ENCODE measurements around the gene NLGN4X. TPM values are rescaled to one million over a fixed set of nuclear protein-coding genes. Genes with fewer than 3 reads are reported as not detected.

Gene NLGN4X
- total RNA-seq, 1 experiment from 2014 or later = 0.05 TPM

- TF ChIP-seq SP1 (IDR thresholded peaks at IDR 0.05; ENCODE audit: low read depth) = no peak
- TF ChIP-seq SRF (IDR thresholded peaks at IDR 0.05; ENCODE audit: low read depth) = no peak
- H3K79me2 ChIP-seq (ENCODE audit: insufficient read depth, low read length) = no peaks in the 10 kb centered on the region
- CTCF ChIA-PET = no interaction called here
- intact Hi-C loops (cut with micrococcal nuclease) = no loop called here
- H3K9ac ChIP-seq (ENCODE audit: low read length) = no peak overlapping the region
- no peaks in the 10 kb centered on the region for H3K9me3 ChIP-seq (ENCODE audit: control insufficient read depth in 1 of 2, insufficient read depth in 1 of 2, low read depth in 1 of 2, low read length in 2 of 2)
- H3K4me2 ChIP-seq (ENCODE audit: low read length) = no peak overlapping the region
- POLR2A ChIA-PET = no interaction called here
- H4K20me1 ChIP-seq (ENCODE audit: insufficient read depth) = no peaks in the 10 kb centered on the region
- DNase-seq (ENCODE audit: low read depth, low spot score) (no peak), ATAC-seq (no peak)
- no peak overlapping the region for H2AFZ ChIP-seq (ENCODE audit: low read depth, low read length, poor library complexity, severe bottlenecking)
- no peaks in the 10 kb centered on the region for H3K9me2 ChIP-seq (ENCODE audit: insufficient read depth)
- BruUV-seq (replicated peaks) = no TSS peak
- no peaks in the 10 kb centered on the region for H3K27me3 ChIP-seq (ENCODE audit: insufficient read depth, low read length)
- no peak overlapping the region for H3K27ac ChIP-seq (ENCODE audit: low read depth, low read length)
- H3K4me3 ChIP-seq (replicated peaks in 1 of 2; ENCODE audit: low read depth in 1 of 2, low read length in 2 of 2) = no peak overlapping the region
- RAD21 ChIA-PET (ENCODE audit: low non-redundant PET in 1 of 2, low total read pairs in 2 of 2, uncharacterized antibody in 2 of 2, unreplicated experiment in 2 of 2) = no interaction called here
- H3K36me3 ChIP-seq (ENCODE audit: control insufficient read depth in 1 of 2, insufficient read depth in 2 of 2, low read length in 2 of 2) = no peaks in the 10 kb centered on the region
- H3K4me1 ChIP-seq (ENCODE audit: control insufficient read depth in 1 of 2, insufficient read depth in 2 of 2, low read length in 2 of 2) = no peaks in the 10 kb centered on the region
Measured at GRCh38 chrX:6071731-6072130, 156.9 kb downstream of the NLGN4X start.

- Histone ChIP-seq H3K27ac (ENCODE audit: low read depth, low read length) (no peak overlapping the region), H2AFZ (ENCODE audit: low read depth, low read length, poor library complexity, severe bottlenecking) (no peak overlapping the region), H3K79me2 (ENCODE audit: insufficient read depth, low read length) (no peaks in the 10 kb centered on the region), H3K4me1 (ENCODE audit: control insufficient read depth in 1 of 2, insufficient read depth in 2 of 2, low read length in 2 of 2) (no peaks in the 10 kb centered on the region), H3K9me3 (ENCODE audit: control insufficient read depth in 1 of 2, insufficient read depth in 1 of 2, low read depth in 1 of 2, low read length in 2 of 2) (no peaks in the 10 kb centered on the region), H4K20me1 (ENCODE audit: insufficient read depth) (no peaks in the 10 kb centered on the region), H3K27me3 (ENCODE audit: insufficient read depth, low read length) (no peaks in the 10 kb centered on the region), H3K9me2 (ENCODE audit: insufficient read depth) (no peaks in the 10 kb centered on the region), H3K9ac (ENCODE audit: low read length) (no peak overlapping the region), H3K4me3 (replicated peaks in 1 of 2; ENCODE audit: low read depth in 1 of 2, low read length in 2 of 2) (no peak overlapping the region), H3K4me2 (ENCODE audit: low read length) (no peak overlapping the region), H3K36me3 (ENCODE audit: control insufficient read depth in 1 of 2, insufficient read depth in 2 of 2, low read length in 2 of 2) (no peaks in the 10 kb centered on the region)
- POLR2A ChIA-PET = no interaction called here
- no peak for DNase-seq (ENCODE audit: low read depth, low spot score)
- CTCF ChIA-PET = no interaction called here
- RAD21 ChIA-PET (ENCODE audit: low non-redundant PET in 1 of 2, low total read pairs in 2 of 2, uncharacterized antibody in 2 of 2, unreplicated experiment in 2 of 2) = no interaction called here
- ATAC-seq = no peak
- intact Hi-C loops (cut with micrococcal nuclease) = no loop called here
- TF ChIP-seq YY1 (IDR thresholded peaks at IDR 0.05; ENCODE audit: extremely low read depth, insufficient replicate concordance, low read depth, low read length) (no peak), POLR2AphosphoS5 (IDR thresholded peaks at IDR 0.05; ENCODE audit: low read depth, low read length) (no peak)
- no TSS peak for BruUV-seq (replicated peaks)
Measured at GRCh38 chrX:6067600-6067999, 161.1 kb downstream of the NLGN4X start.

- H3K4me3 ChIP-seq (replicated peaks in 1 of 2; ENCODE audit: low read depth in 1 of 2, low read length in 2 of 2) = no peak overlapping the region
- no TSS peak for BruUV-seq (replicated peaks)
- H3K27ac ChIP-seq (ENCODE audit: low read depth, low read length) = no peak overlapping the region
- H3K9ac ChIP-seq (ENCODE audit: low read length) = no peak overlapping the region
- ATAC-seq (no peak), DNase-seq (ENCODE audit: low read depth, low spot score) (no peak)
- no peaks in the 10 kb centered on the region for H3K27me3 ChIP-seq (ENCODE audit: insufficient read depth, low read length)
- POLR2A ChIA-PET = no interaction called here
- RAD21 ChIA-PET (ENCODE audit: low non-redundant PET in 1 of 2, low total read pairs in 2 of 2, uncharacterized antibody in 2 of 2, unreplicated experiment in 2 of 2) = no interaction called here
- CTCF ChIA-PET = no interaction called here
- H3K36me3 ChIP-seq (ENCODE audit: control insufficient read depth in 1 of 2, insufficient read depth in 2 of 2, low read length in 2 of 2) = no peaks in the 10 kb centered on the region
- peaks cover 0 to 2% of the 10 kb centered on the region in 2 experiments; a peak in 1 of 4 replicates for H3K9me3 ChIP-seq (ENCODE audit: control insufficient read depth in 1 of 2, insufficient read depth in 1 of 2, low read depth in 1 of 2, low read length in 2 of 2)
- intact Hi-C loops (cut with micrococcal nuclease) = no loop called here
- no peaks in the 10 kb centered on the region for H3K79me2 ChIP-seq (ENCODE audit: insufficient read depth, low read length)
- H2AFZ ChIP-seq (ENCODE audit: low read depth, low read length, poor library complexity, severe bottlenecking) = no peak overlapping the region
- no peak overlapping the region for H3K4me2 ChIP-seq (ENCODE audit: low read length)
- H3K4me1 ChIP-seq (ENCODE audit: control insufficient read depth in 1 of 2, insufficient read depth in 2 of 2, low read length in 2 of 2) = no peaks in the 10 kb centered on the region
- no peaks in the 10 kb centered on the region for H3K9me2 ChIP-seq (ENCODE audit: insufficient read depth)
- no peaks in the 10 kb centered on the region for H4K20me1 ChIP-seq (ENCODE audit: insufficient read depth)
- no peak for TF ChIP-seq EGR1 (IDR thresholded peaks at IDR 0.05; ENCODE audit: low read depth)
- TF ChIP-seq SP1 (IDR thresholded peaks at IDR 0.05; ENCODE audit: low read depth) = no peak
- TF ChIP-seq ZBTB33 (IDR thresholded peaks at IDR 0.05; ENCODE audit: extremely low read depth, insufficient replicate concordance, low read length) = no peak
- no peak for TF ChIP-seq ELF1 (IDR thresholded peaks at IDR 0.05; ENCODE audit: borderline replicate concordance, low read depth)
- TF ChIP-seq JUND (IDR thresholded peaks at IDR 0.05) = no peak
- no peak for TF ChIP-seq POLR2AphosphoS5 (IDR thresholded peaks at IDR 0.05; ENCODE audit: low read depth, low read length)
- no peak for TF ChIP-seq SIN3A (IDR thresholded peaks at IDR 0.05; ENCODE audit: low read depth)
- TF ChIP-seq CTCF (IDR thresholded peaks at IDR 0.05 in 2 of 3, conservative IDR thresholded peaks at IDR 0.05 in 1 of 3; ENCODE audit: borderline replicate concordance in 1 of 3, insufficient read depth in 1 of 3, low read depth in 2 of 3, low read length in 2 of 3) = no peak
- no peak for TF ChIP-seq YY1 (IDR thresholded peaks at IDR 0.05; ENCODE audit: extremely low read depth, insufficient replicate concordance, low read depth, low read length)
Measured at GRCh38 chrX:6053141-6053540, 175.5 kb downstream of the NLGN4X start.

Measured in HCT116 (cell line).